Activated CD8-positive, alpha-beta T cell treated with anti-CD3 and anti-CD28 coated beads for 36 hours (primary cell): Measurements from ENCODE around the gene PLEKHM3. TPM values are rescaled to one million over a fixed set of nuclear protein-coding genes. Genes with fewer than 3 reads are reported as not detected.

Source experiments
- ATAC-seq: fragments of 200-7000 bp; cut with Tn5 transposase; one replicate; pipeline ENCODE4 v1.10.0; 2021; ENCODE audit warnings: mild to moderate bottlenecking, moderate library complexity
- CTCF ChIA-PET: fragments of 350-600 bp; sonication (Branson Sonifier 250); formaldehyde crosslinking; loops from one replicate; lab custom pipeline; 2021; ENCODE audit warnings: antibody characterized with exemption; lab: Charles Lee
- POLR2A ChIA-PET: fragments of 350-600 bp; sonication (Branson Sonifier 250); formaldehyde crosslinking; loops from one replicate; lab custom pipeline; 2021; ENCODE audit warnings: antibody characterized with exemption; lab: Charles Lee
- DNase-seq: peaks from one replicate; pipeline ENCODE4 v3.0.0-alpha.2; 2020
- H3K27ac Mint-ChIP-seq: one replicate; pipeline ENCODE4 v1.8.0; 2021; ENCODE audit warnings: mild to moderate bottlenecking, mixed read lengths
- H3K27me3 Mint-ChIP-seq: one replicate; pipeline ENCODE4 v1.8.0; 2021; ENCODE audit warnings: mixed read lengths
- H3K36me3 Mint-ChIP-seq: one replicate; pipeline ENCODE4 v1.8.0; 2021; ENCODE audit warnings: low read depth, mixed read lengths
- H3K4me1 Mint-ChIP-seq: one replicate; pipeline ENCODE4 v1.8.0; 2021; ENCODE audit warnings: low read depth, mixed read lengths
- H3K4me3 Mint-ChIP-seq: one replicate; pipeline ENCODE4 v1.8.0; 2021; ENCODE audit warnings: mild to moderate bottlenecking, moderate library complexity, mixed read lengths
- H3K9me3 Mint-ChIP-seq: one replicate; pipeline ENCODE4 v1.8.0; 2021; ENCODE audit warnings: mixed read lengths
- CTCF ChIP-seq: fragments of 200-600 bp; IDR thresholded peaks from one replicate; pipeline ENCODE4 v1.8.0; 2022; ENCODE audit warnings: antibody characterized with exemption, mild to moderate bottlenecking
- intact Hi-C: fragments of 100-400 bp; cut with micrococcal nuclease; formaldehyde crosslinking; loops from one replicate; pipeline ENCODE4 v1.10.0; 2022
- total RNA-seq, 2 experiments: library from RNA; stranded (reverse); gene quantifications; one replicate each; pipeline ENCODE4 v1.2.3, GENCODE V29; 2021

The PLEKHM3 gene
- total RNA-seq, 2 experiments from 2014 or later, result 4.5 to 4.7 TPM

GRCh38 chr2:208066016-208066415 lies 40.7 kb upstream of the PLEKHM3 start:
- no peak for TF ChIP-seq CTCF
- H3K36me3 Mint-ChIP-seq, result no peaks in the 10 kb centered on the region
- no peak overlapping the region for H3K4me3 Mint-ChIP-seq
- intact Hi-C loops, result no loop called here
- peaks cover 1% of the 10 kb centered on the region for H3K27me3 Mint-ChIP-seq
- no peak for DNase-seq
- no peak overlapping the region for H3K27ac Mint-ChIP-seq
- ATAC-seq, result no peak
- ChIA-PET CTCF (no interaction called here), POLR2A (no interaction called here)
- no peaks in the 10 kb centered on the region for H3K9me3 Mint-ChIP-seq
- H3K4me1 Mint-ChIP-seq, result no peaks in the 10 kb centered on the region

GRCh38 chr2:208065476-208065875 lies 40.1 kb upstream of the PLEKHM3 start:
- Mint-ChIP-seq H3K36me3 (no peaks in the 10 kb centered on the region), H3K4me1 (no peaks in the 10 kb centered on the region), H3K27ac (no peak overlapping the region), H3K27me3 (peaks cover 1% of the 10 kb centered on the region), H3K4me3 (no peak overlapping the region), H3K9me3 (no peaks in the 10 kb centered on the region)
- no peak for TF ChIP-seq CTCF
- POLR2A ChIA-PET, result no interaction called here
- intact Hi-C loops, result no loop called here
- CTCF ChIA-PET, result no interaction called here
- ATAC-seq (no peak), DNase-seq (no peak)

- TF ChIP-seq CTCF, result no peak
- no peaks in the 10 kb centered on the region for H3K9me3 Mint-ChIP-seq
- intact Hi-C loops, result no loop called here
Measured at GRCh38 chr2:208064220-208064961, 39.1 kb upstream of the PLEKHM3 start.

GRCh38 chr2:208062961-208063360 lies 37.6 kb upstream of the PLEKHM3 start:
- Mint-ChIP-seq H3K4me3 (no peak overlapping the region), H3K36me3 (no peaks in the 10 kb centered on the region), H3K27me3 (peaks cover 1% of the 10 kb centered on the region), H3K9me3 (no peaks in the 10 kb centered on the region), H3K27ac (no peak overlapping the region), H3K4me1 (no peaks in the 10 kb centered on the region)
- ATAC-seq (no peak), DNase-seq (no peak)
- CTCF ChIA-PET, result interaction anchor here (1.5 to 2.3 kb wide), 3 partner anchors 9 to 317 kb away, joined by 9 to 13 read pairs (median 9); no protein-coding TSS in a partner anchor
- intact Hi-C loops, result no loop called here
- no peak for TF ChIP-seq CTCF
- POLR2A ChIA-PET, result no interaction called here

More at GRCh38 chr2:208064220-208064961, 39.1 kb upstream of the PLEKHM3 start:
- no peak overlapping the region for H3K27ac Mint-ChIP-seq
- POLR2A ChIA-PET, result no interaction called here
- no peaks in the 10 kb centered on the region for H3K36me3 Mint-ChIP-seq
- no peak for DNase-seq
- CTCF ChIA-PET, result interaction anchor here (1.5 to 2.3 kb wide), 3 partner anchors 8 to 319 kb away, joined by 9 to 13 read pairs (median 9); no protein-coding TSS in a partner anchor
- H3K4me3 Mint-ChIP-seq, result no peak overlapping the region
- H3K27me3 Mint-ChIP-seq, result peaks cover 1% of the 10 kb centered on the region
- no peaks in the 10 kb centered on the region for H3K4me1 Mint-ChIP-seq
- ATAC-seq, result no peak

- intact Hi-C loops, result no loop called here
- H3K27me3 Mint-ChIP-seq, result peaks cover 1% of the 10 kb centered on the region
Measured at GRCh38 chr2:208062113-208062512, 36.8 kb upstream of the PLEKHM3 start.

More at GRCh38 chr2:208062113-208062512, 36.8 kb upstream of the PLEKHM3 start:
- TF ChIP-seq CTCF, result no peak
- Mint-ChIP-seq H3K4me1 (no peaks in the 10 kb centered on the region), H3K4me3 (no peak overlapping the region), H3K27ac (no peak overlapping the region), H3K36me3 (no peaks in the 10 kb centered on the region), H3K9me3 (no peaks in the 10 kb centered on the region)
- ATAC-seq, result no peak
- ChIA-PET CTCF (interaction anchor here (2.3 kb wide), 1 partner anchor 21 kb away, joined by 13 read pairs; no protein-coding TSS in a partner anchor), POLR2A (no interaction called here)
- DNase-seq, result peak; percentile 26
